Measurements from ENCODE around the gene TAF1D.
"Not testable (repeated sequence)": the region's sequence is repeated elsewhere in the genome, so short reads cannot be mapped to it uniquely, and the experiment has no call there.

TAF1D gene

GRCh38 chr11:93751001-93751400 lies 9.7 kb upstream of the TAF1D start:
- DNase-seq (ENCODE audit: low read depth in 2 of 2, low spot score in 1 of 2): no peak

- no peak for DNase-seq (ENCODE audit: low read depth in 2 of 2, low spot score in 1 of 2)
Observed at GRCh38 chr11:93747122-93747521, 5.8 kb upstream of the TAF1D start.

- no peak for DNase-seq (ENCODE audit: low read depth in 2 of 2, low spot score in 1 of 2)
Observed at GRCh38 chr11:93746101-93746500, 4.8 kb upstream of the TAF1D start.

- not testable (repeated sequence) for DNase-seq (ENCODE audit: low read depth in 2 of 2, low spot score in 1 of 2)
Observed at GRCh38 chr11:93745005-93745755, 3.9 kb upstream of the TAF1D start.

GRCh38 chr11:93744669-93745004 lies 3.3 kb upstream of the TAF1D start:
- DNase-seq (ENCODE audit: low read depth in 2 of 2, low spot score in 1 of 2): no peak

- no peak for DNase-seq (ENCODE audit: low read depth in 2 of 2, low spot score in 1 of 2)
Observed at GRCh38 chr11:93743291-93743690, 2.0 kb upstream of the TAF1D start.

- no peak for DNase-seq (ENCODE audit: low read depth in 2 of 2, low spot score in 1 of 2)
Observed at GRCh38 chr11:93741882-93742226, 559 bp upstream of the TAF1D start.

- peak; percentile 29 to 47 for DNase-seq (ENCODE audit: low read depth in 2 of 2, low spot score in 1 of 2)
Observed at GRCh38 chr11:93740730-93741093, 583 bp downstream of the TAF1D start.

GRCh38 chr11:93740031-93740729 lies 1.1 kb downstream of the TAF1D start:
- DNase-seq (ENCODE audit: low read depth in 2 of 2, low spot score in 1 of 2): no peak

GRCh38 chr11:93738647-93739081 lies 2.6 kb downstream of the TAF1D start:
- no peak for DNase-seq (ENCODE audit: low read depth in 2 of 2, low spot score in 1 of 2)

- DNase-seq (ENCODE audit: low read depth in 2 of 2, low spot score in 1 of 2): no peak
Observed at GRCh38 chr11:93737904-93738612, 3.2 kb downstream of the TAF1D start.

- DNase-seq (ENCODE audit: low read depth in 2 of 2, low spot score in 1 of 2): no peak
Observed at GRCh38 chr11:93736129-93736528, 5.2 kb downstream of the TAF1D start.

- DNase-seq (ENCODE audit: low read depth in 2 of 2, low spot score in 1 of 2): no peak
Observed at GRCh38 chr11:93735627-93736026, 5.7 kb downstream of the TAF1D start.

GRCh38 chr11:93734427-93735222 lies 6.7 kb downstream of the TAF1D start:
- DNase-seq (ENCODE audit: low read depth in 2 of 2, low spot score in 1 of 2): no peak

- DNase-seq (ENCODE audit: low read depth in 2 of 2, low spot score in 1 of 2): no peak
Observed at GRCh38 chr11:93733474-93733873, 7.8 kb downstream of the TAF1D start.

- DNase-seq (ENCODE audit: low read depth in 2 of 2, low spot score in 1 of 2): no peak
Observed at GRCh38 chr11:93732237-93732892, 8.9 kb downstream of the TAF1D start.

GRCh38 chr11:93730108-93731107 lies 10.9 kb downstream of the TAF1D start:
- no peak for DNase-seq (ENCODE audit: low read depth in 2 of 2, low spot score in 1 of 2)

- no peak for DNase-seq (ENCODE audit: low read depth in 2 of 2, low spot score in 1 of 2)
Observed at GRCh38 chr11:93729129-93729616, 12.1 kb downstream of the TAF1D start.

- no peak for DNase-seq (ENCODE audit: low read depth in 2 of 2, low spot score in 1 of 2)
Observed at GRCh38 chr11:93728792-93729128, 12.5 kb downstream of the TAF1D start.

Measured in stimulated activated CD8-positive, alpha-beta memory T cell treated with anti-CD3 and anti-CD28 coated beads, Interleukin-4, amount 100 ng/mL, for 4 hours (primary cell).